H1 (cell line): ENCODE measurements around the gene ZNF501. TPM values are rescaled to one million over a fixed set of nuclear protein-coding genes. Genes with fewer than 3 reads are reported as not detected.
A peak's percentile ranks its signal among the peaks of the same experiment; 100 is the strongest.

Experiments used
- CTCF ChIA-PET: fragments of 300-600 bp; sonication (Branson Sonifier 250); formaldehyde crosslinking; loops from one replicate; lab custom pipeline; 2021; ENCODE audit not compliant: partially characterized antibody; lab: Charles Lee
- POLR2A ChIA-PET: fragments of 300-600 bp; sonication (Branson Sonifier 250); formaldehyde crosslinking; loops from one replicate; lab custom pipeline; 2021; ENCODE audit warnings: inconsistent platforms; ENCODE audit not compliant: partially characterized antibody; lab: Charles Lee
- DNase-seq, 2 experiments: peaks; one replicate each; pipeline versions ENCODE4 v3.0.0 to v3.0.0-alpha.2; 2010 to 2022; ENCODE audit warnings: low spot score in 2 of 2, low read depth in 1 of 2, mixed read lengths in 1 of 2
- FAIRE-seq: peaks from 2 replicates; lab custom pipeline; 2011; peaks lifted over from hg19 to GRCh38; lab: Jason Lieb, UNC
- H2AFZ ChIP-seq: 2 replicates; pipeline ENCODE4 v1.8.1; 2012; ENCODE audit warnings: low read length, inconsistent platforms
- H2AK5ac ChIP-seq: 2 replicates; pipeline ENCODE4 v1.6.1; 2013; ENCODE audit warnings: low read depth, low read length
- H2BK120ac ChIP-seq: replicated peaks from 2 replicates; pipeline ENCODE3; 2013; ENCODE audit warnings: low read depth, low read length, inconsistent platforms
- H2BK12ac ChIP-seq: 2 replicates; pipeline ENCODE4 v1.6.1; 2013; ENCODE audit warnings: low read depth, low read length
- H2BK15ac ChIP-seq: 2 replicates; pipeline ENCODE4 v1.6.1; 2013; ENCODE audit warnings: low read length
- H2BK20ac ChIP-seq: 2 replicates; pipeline ENCODE4 v1.6.1; 2013; ENCODE audit warnings: low read length
- H2BK5ac ChIP-seq: 2 replicates; pipeline ENCODE4 v1.6.1; 2013; ENCODE audit warnings: low read depth, low read length
- H3K14ac ChIP-seq: 2 replicates; pipeline ENCODE4 v1.6.1; 2013; ENCODE audit warnings: inconsistent platforms; ENCODE audit not compliant: insufficient read length
- H3K18ac ChIP-seq: 2 replicates; pipeline ENCODE4 v1.6.1; 2013; ENCODE audit warnings: low read length; ENCODE audit errors: extremely low read depth
- H3K23ac ChIP-seq: 2 replicates; pipeline ENCODE4 v1.6.1; 2013; ENCODE audit warnings: inconsistent platforms; ENCODE audit not compliant: insufficient read length
- H3K23me2 ChIP-seq: 2 replicates; pipeline ENCODE4 v1.6.1; 2013; ENCODE audit warnings: low read depth, low read length
- H3K27ac ChIP-seq: 2 replicates; pipeline ENCODE4 v1.6.1; 2011; ENCODE audit warnings: low read depth, low read length, inconsistent platforms
- H3K27me3 ChIP-seq, 4 experiments: replicated peaks in 1 of 4; 1 replicate in 1 of 4; 2 replicates in 3 of 4; pipeline versions ENCODE4 v1.6.1 to v1.8.1; 2011 to 2013; ENCODE audit warnings: low read length in 3 of 4, mild to moderate bottlenecking in 3 of 4, inconsistent platforms in 2 of 4, mixed read lengths in 2 of 4, moderate library complexity in 1 of 4; ENCODE audit not compliant: control insufficient read depth in 3 of 4, insufficient read depth in 3 of 4; ENCODE audit errors: extremely low read depth in 1 of 4
- H3K36me3 ChIP-seq, 4 experiments: 2 replicates each; pipeline versions ENCODE4 v1.6.1 to v1.8.1; 2011 to 2013; ENCODE audit warnings: mild to moderate bottlenecking in 4 of 4, low read length in 3 of 4, moderate library complexity in 2 of 4, control low read depth in 1 of 4, inconsistent platforms in 1 of 4; ENCODE audit not compliant: insufficient read depth in 4 of 4, control insufficient read depth in 2 of 4
- H3K4ac ChIP-seq: replicated peaks from 2 replicates; pipeline ENCODE3; 2013; ENCODE audit warnings: low read length, low read depth, mixed read lengths, inconsistent platforms; ENCODE audit not compliant: insufficient read length
- H3K4me1 ChIP-seq, 4 experiments: replicated peaks in 1 of 4; 1 replicate in 1 of 4; 2 replicates in 3 of 4; pipeline versions ENCODE4 v1.6.1 to v1.8.1; 2011 to 2013; ENCODE audit warnings: low read length in 3 of 4, inconsistent platforms in 2 of 4, mixed read lengths in 1 of 4; ENCODE audit not compliant: insufficient read depth in 4 of 4, control insufficient read depth in 3 of 4
- H3K4me2 ChIP-seq, 2 experiments: 2 replicates each; pipeline versions ENCODE4 v1.6.1 to v1.8.1; 2011 to 2013; ENCODE audit warnings: low read depth in 2 of 2, low read length in 2 of 2, control low read depth in 1 of 2, inconsistent platforms in 1 of 2, mild to moderate bottlenecking in 1 of 2; ENCODE audit not compliant: insufficient read depth in 1 of 2
- H3K4me3 ChIP-seq, 4 experiments: fragments of 200-600, 300-600 bp in 1 of 4; sonication (generic), shearing (Covaris generic), sonication (Bioruptor Twin) in 1 of 4; 2 replicates each; pipeline versions ENCODE4 v1.5.1 to v1.8.1; 2011 to 2016; ENCODE audit warnings: low read length in 4 of 4, low read depth in 3 of 4, control low read depth in 2 of 4, inconsistent platforms in 2 of 4, mild to moderate bottlenecking in 2 of 4, mixed read lengths in 1 of 4, moderate library complexity in 1 of 4; ENCODE audit not compliant: insufficient read depth in 2 of 4; ENCODE audit errors: extremely low read depth in 1 of 4
- H3K56ac ChIP-seq: replicated peaks from 2 replicates; pipeline ENCODE3; 2013; ENCODE audit warnings: low read depth, mild to moderate bottlenecking, mixed read lengths, low read length, inconsistent platforms; ENCODE audit not compliant: insufficient read length
- H3K79me1 ChIP-seq: 2 replicates; pipeline ENCODE4 v1.6.1; 2013; ENCODE audit warnings: low read depth, low read length, control low read depth
- H3K79me2 ChIP-seq, 2 experiments: 2 replicates each; pipeline versions ENCODE4 v1.6.1 to v1.8.1; 2012 to 2013; ENCODE audit warnings: low read length in 2 of 2, mild to moderate bottlenecking in 2 of 2, inconsistent platforms in 1 of 2; ENCODE audit not compliant: insufficient read depth in 2 of 2, control insufficient read depth in 1 of 2
- H3K9ac ChIP-seq, 4 experiments: replicated peaks in 1 of 4; 1 replicate in 1 of 4; 2 replicates in 3 of 4; pipeline versions ENCODE4 v1.6.1 to v1.8.1; 2011 to 2013; ENCODE audit warnings: low read depth in 3 of 4, low read length in 3 of 4, control low read depth in 2 of 4, mild to moderate bottlenecking in 2 of 4, moderate library complexity in 2 of 4, inconsistent platforms in 1 of 4; ENCODE audit errors: extremely low read depth in 1 of 4
- H3K9me3 ChIP-seq, 2 experiments: 2 replicates each; pipeline versions ENCODE4 v1.6.1 to v1.8.1; 2012 to 2013; ENCODE audit warnings: mild to moderate bottlenecking in 2 of 2, moderate library complexity in 2 of 2, control low read depth in 1 of 2, inconsistent platforms in 1 of 2, low read depth in 1 of 2, low read length in 1 of 2, mixed read lengths in 1 of 2; ENCODE audit not compliant: insufficient read depth in 2 of 2
- H4K20me1 ChIP-seq, 2 experiments: replicated peaks in 1 of 2; 2 replicates each; pipeline versions ENCODE3 to v1.8.1; 2011 to 2013; ENCODE audit warnings: inconsistent platforms in 2 of 2, low read length in 2 of 2, mild to moderate bottlenecking in 1 of 2; ENCODE audit not compliant: insufficient read depth in 2 of 2, control insufficient read depth in 1 of 2
- H4K5ac ChIP-seq: 2 replicates; pipeline ENCODE4 v1.6.1; 2013; ENCODE audit warnings: low read length, low read depth, mixed read lengths, inconsistent platforms; ENCODE audit not compliant: insufficient read length
- H4K8ac ChIP-seq: 2 replicates; pipeline ENCODE4 v1.8.0; 2013; ENCODE audit warnings: mild to moderate bottlenecking, moderate library complexity, low read length, inconsistent platforms; ENCODE audit not compliant: insufficient read depth; ENCODE audit errors: extremely low read depth
- H4K91ac ChIP-seq: replicated peaks from 2 replicates; pipeline ENCODE3; 2013; ENCODE audit warnings: low read length, mixed read lengths, inconsistent platforms; ENCODE audit not compliant: insufficient read length
- CEBPB ChIP-seq: IDR thresholded peaks from 2 replicates; pipeline ENCODE4 v1.6.1; 2012; ENCODE audit warnings: low read depth, low read length
- CHD1 ChIP-seq: IDR thresholded peaks from 2 replicates; pipeline ENCODE4 v1.6.1; 2012; ENCODE audit warnings: low read depth, low read length, improper control_type of control experiment
- EGR1 ChIP-seq: IDR thresholded peaks from 2 replicates; pipeline ENCODE4 v1.6.1; 2011; ENCODE audit warnings: low read depth, low read length, borderline replicate concordance
- GTF2F1 ChIP-seq: IDR thresholded peaks from 2 replicates; pipeline ENCODE4 v1.6.1; 2012; ENCODE audit warnings: low read depth, low read length, improper control_type of control experiment, borderline replicate concordance
- HDAC6 ChIP-seq: IDR thresholded peaks from one replicate; pipeline ENCODE4 v1.7.1; 2012; ENCODE audit warnings: low read depth, mild to moderate bottlenecking, inconsistent platforms, low read length, moderate library complexity
- KDM1A ChIP-seq: fragments of 200-600, 300-600 bp; sonication (generic); IDR thresholded peaks from 2 replicates; pipeline ENCODE4 v1.7.1; 2016; ENCODE audit warnings: mild to moderate bottlenecking, low read length, borderline replicate concordance
- KDM4A ChIP-seq: IDR thresholded peaks from one replicate; pipeline ENCODE4 v1.7.1; 2012; ENCODE audit warnings: low read depth, mild to moderate bottlenecking, moderate library complexity, low read length, inconsistent platforms; ENCODE audit not compliant: severe bottlenecking
- PHF8 ChIP-seq: fragments of 200-600 bp; sonication (generic); conservative IDR thresholded peaks from 2 replicates; pipeline ENCODE4 v1.7.1; 2012; ENCODE audit warnings: low read depth, mild to moderate bottlenecking, inconsistent platforms, low read length, moderate library complexity
- POLR2AphosphoS5 ChIP-seq: IDR thresholded peaks from 2 replicates; pipeline ENCODE4 v1.6.1; 2011; ENCODE audit warnings: low read depth, low read length
- SIN3A ChIP-seq, 2 experiments: IDR thresholded peaks in 1 of 2; conservative IDR thresholded peaks in 1 of 2; 2 replicates each; pipeline ENCODE4 v1.6.1; 2011 to 2012; ENCODE audit warnings: low read length in 2 of 2, improper control_type of control experiment in 1 of 2, low read depth in 1 of 2, mild to moderate bottlenecking in 1 of 2
- SIX5 ChIP-seq: IDR thresholded peaks from 2 replicates; pipeline ENCODE4 v1.6.1; 2011; ENCODE audit warnings: mild to moderate bottlenecking, low read depth, low read length
- TAF7 ChIP-seq: optimal IDR thresholded peaks from 2 replicates; pipeline ENCODE3; 2011; ENCODE audit warnings: low read depth, mild to moderate bottlenecking, inconsistent platforms, low read length, moderate library complexity, borderline replicate concordance
- WGBS, 2 experiments: shearing (Covaris generic) in 1 of 2; methylation state at CpG; one replicate each; pipeline versions ENCODE4 v1.1.6 to v1.1.7; 2013 to 2015; ENCODE audit warnings: low lambda C conversion rate in 2 of 2, mixed read lengths in 2 of 2, inconsistent platforms in 1 of 2, low coverage in 1 of 2, missing lambda C conversion rate in 1 of 2; ENCODE audit not compliant: insufficient replicate concordance in 2 of 2, insufficient coverage in 1 of 2, insufficient read length in 1 of 2; ENCODE audit errors: extremely low coverage in 1 of 2, missing lambda C conversion rate in 1 of 2; 5-methylcytosine and 5-hydroxymethylcytosine counted together
- polyA plus RNA-seq, 7 experiments: library from polyadenylated mRNA; depleted of rRNA in 3 of 7; stranded (reverse) in 5 of 7; unstranded in 2 of 7; fragments of >200 nt in 5 of 7; fragments of 200-250 nt in 2 of 7; gene quantifications; 1 replicate in 5 of 7; 2 replicates in 1 of 7; 4 replicates in 1 of 7; pipeline versions ENCODE4 v1.2.1 to v1.2.3, GENCODE V29; 2011 to 2013; ENCODE audit warnings: missing spikeins in 2 of 7, mixed read lengths in 2 of 7
- total RNA-seq: library from RNA; stranded (reverse); fragmentation: NEBNext Ultra II Directional; extraction: Animal tissue kit (Norgen Biotek cat#: 25700); gene quantifications from 2 replicates; pipeline ENCODE4 v1.2.1, GENCODE V29; 2021

The ZNF501 gene
- total and polyA plus RNA-seq, 2 of the 8 experiments (the other 6 are each of a cell fraction or from before 2014, with no cell fraction given), result 1.6 to 5.3 TPM

DNA sequence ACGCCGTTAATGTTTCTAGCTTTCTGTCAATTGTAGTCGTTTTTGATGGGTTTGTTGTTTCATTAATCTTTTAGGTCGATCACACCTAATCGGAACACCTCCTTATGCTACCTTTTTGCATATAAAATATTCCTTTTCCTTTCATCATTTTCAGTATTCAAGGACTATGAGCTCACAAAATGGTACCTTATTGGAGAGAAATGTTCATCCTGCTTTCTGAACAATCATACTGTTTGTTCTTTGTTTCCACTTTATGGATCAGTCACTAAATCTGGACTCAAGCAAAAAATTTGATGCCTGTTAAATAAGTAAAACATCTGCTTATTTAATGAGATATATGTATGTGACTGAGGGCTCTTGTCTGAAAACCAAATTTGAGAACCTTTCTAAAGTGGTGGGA lies 33.3 kb downstream of the ZNF501 start:
- CTCF ChIA-PET, result interaction anchor here (0.9 kb wide), 1 partner anchor 21 kb away, joined by 5 read pairs; no protein-coding TSS in a partner anchor
- Histone ChIP-seq H2BK20ac (no peak overlapping the region), H3K9ac (peak overlapping the region; percentile 73 to 94 (median 86); a peak in 6 of 7 replicates), H3K18ac (no peak overlapping the region), H3K14ac (no peak overlapping the region), H3K36me3 (peaks cover 3 to 29% (median 16%) of the 10 kb centered on the region in 4 experiments), H3K27ac (peak overlapping the region; percentile 37; the same call in 1 of the 2 replicates), H3K4me3 (peak overlapping the region; percentile 89 to 97 (median 92)), H2BK120ac (no peak overlapping the region), H4K5ac (no peak overlapping the region), H2BK15ac (no peak overlapping the region), H3K79me1 (peaks cover 5% of the 10 kb centered on the region; the same call in 1 of the 2 replicates), H3K9me3 (peaks cover 5 to 6% of the 10 kb centered on the region in 2 experiments; a peak in 2 of 4 replicates), H2AFZ (no peak overlapping the region), H2BK5ac (no peak overlapping the region), H3K23ac (no peak overlapping the region), H4K91ac (no peak overlapping the region), H3K23me2 (peaks cover 2% of the 10 kb centered on the region; the same call in 1 of the 2 replicates), H2AK5ac (no peak overlapping the region), H3K4me2 (peak overlapping the region; percentile 65 to 72), H4K8ac (no peak overlapping the region), H4K20me1 (no peaks in the 10 kb centered on the region), H3K4ac (no peak overlapping the region), H3K79me2 (peaks cover 0 to 73% of the 10 kb centered on the region in 2 experiments; a peak in 3 of 4 replicates), H3K56ac (no peak overlapping the region), H3K4me1 (no peaks in the 10 kb centered on the region; a peak in 1 of 7 replicates), H2BK12ac (no peak overlapping the region), H3K27me3 (no peaks in the 10 kb centered on the region)
- POLR2A ChIA-PET, result interaction anchor here (0.5 to 4.1 kb wide), 16 partner anchors 10 to 279 kb away, joined by 3 to 37 read pairs (median 4); partner anchors contain the start of genes ZNF197, ZNF35, ZNF501 and ZNF660
- DNase-seq (no peak), FAIRE-seq (no peak)
- WGBS, 2 experiments, result 41% methylated on average over 5 of the region's 5 CpGs; no CpG with 5 or more reads in 1 of the 2 experiments
- TF ChIP-seq GTF2F1, result no peak
- TF ChIP-seq KDM1A, result no peak
- TF ChIP-seq EGR1, result no peak
- TF ChIP-seq TAF7, result no peak
- TF ChIP-seq POLR2AphosphoS5, result no peak
- no peak for TF ChIP-seq SIX5
- TF ChIP-seq CEBPB, result no peak
- no peak for TF ChIP-seq KDM4A
- TF ChIP-seq CHD1, result no peak
- no peak for TF ChIP-seq PHF8
- TF ChIP-seq HDAC6, result no peak
- TF ChIP-seq SIN3A (conservative IDR thresholded peaks at IDR 0.05 in 1 of 2, IDR thresholded peaks at IDR 0.05 in 1 of 2; ENCODE audit: low read depth in 1 of 2, low read length in 2 of 2), result no peak
